ENCODE data around the gene PRPF19. TPM values are rescaled to one million over a fixed set of nuclear protein-coding genes. Genes with fewer than 3 reads are reported as not detected.

The PRPF19 gene
- total and polyA plus RNA-seq, 2 of the 8 experiments (the other 6 are each of a cell fraction or from before 2014, with no cell fraction given), result 107 to 141 TPM

- 83% methylated on average over 16 of the region's 16 CpGs; no CpG with 5 or more reads in 1 of the 2 experiments for WGBS, 2 experiments (ENCODE audit: extremely low coverage in 1 of 2, insufficient coverage in 1 of 2, insufficient read length in 1 of 2, insufficient replicate concordance in 2 of 2, low coverage in 1 of 2, low lambda C conversion rate in 2 of 2, missing lambda C conversion rate in 1 of 2)
- H2AK5ac ChIP-seq (ENCODE audit: low read depth, low read length), result no peak overlapping the region
- H3K56ac ChIP-seq (replicated peaks; ENCODE audit: insufficient read length, low read depth, low read length), result no peak overlapping the region
- H3K4me2 ChIP-seq (ENCODE audit: insufficient read depth in 1 of 2, low read depth in 2 of 2, low read length in 2 of 2), result 0 out of 4 replicates have a peak overlapping the region, but pooled peaks of 1 of the 2 experiments have one; percentile 2
- no peak overlapping the region for H2BK5ac ChIP-seq (ENCODE audit: low read depth, low read length)
- H3K79me2 ChIP-seq (ENCODE audit: control insufficient read depth in 1 of 2, insufficient read depth in 2 of 2, low read length in 2 of 2), result no peaks in the 10 kb centered on the region
- H3K79me1 ChIP-seq (ENCODE audit: low read depth, low read length), result no peaks in the 10 kb centered on the region
- POLR2A ChIA-PET (ENCODE audit: partially characterized antibody), result interaction anchor here (0.9 to 2.1 kb wide), 3 partner anchors 15 to 103 kb away, joined by 3 to 7 read pairs (median 3); no protein-coding TSS in a partner anchor
- CTCF ChIA-PET (ENCODE audit: partially characterized antibody), result interaction anchor here (0.8 to 9.5 kb wide), 9 partner anchors 8 to 98 kb away, joined by 3 to 52 read pairs (median 4); no protein-coding TSS in a partner anchor
- H2AFZ ChIP-seq (ENCODE audit: low read length), result no peak overlapping the region
- no peak overlapping the region for H3K14ac ChIP-seq (ENCODE audit: insufficient read length)
- no peak overlapping the region for H3K4me3 ChIP-seq (ENCODE audit: extremely low read depth in 1 of 4, insufficient read depth in 2 of 4, low read depth in 3 of 4, low read length in 4 of 4)
- no peaks in the 10 kb centered on the region for H4K20me1 ChIP-seq (replicated peaks in 1 of 2; ENCODE audit: control insufficient read depth in 1 of 2, insufficient read depth in 2 of 2, low read length in 2 of 2)
- H3K4ac ChIP-seq (replicated peaks; ENCODE audit: insufficient read length, low read depth, low read length), result no peak overlapping the region
- no peak for TF ChIP-seq PHF8 (conservative IDR thresholded peaks at IDR 0.05; ENCODE audit: low read depth, low read length)
- H3K4me1 ChIP-seq (replicated peaks in 1 of 4; ENCODE audit: control insufficient read depth in 3 of 4, insufficient read depth in 4 of 4, low read length in 3 of 4), result peaks cover 0 to 4% (median 0%) of the 10 kb centered on the region in 4 experiments; a peak in 4 of 7 replicates
- no peak for FAIRE-seq
- H2BK12ac ChIP-seq (ENCODE audit: low read depth, low read length), result no peak overlapping the region
- H3K36me3 ChIP-seq (ENCODE audit: control insufficient read depth in 2 of 4, insufficient read depth in 4 of 4, low read length in 3 of 4), result no peaks in the 10 kb centered on the region
- no peak overlapping the region for H3K23ac ChIP-seq (ENCODE audit: insufficient read length)
- H2BK20ac ChIP-seq (ENCODE audit: low read length), result no peak overlapping the region
- no peaks in the 10 kb centered on the region for H3K23me2 ChIP-seq (ENCODE audit: low read depth, low read length)
- no peak overlapping the region for H3K27ac ChIP-seq (ENCODE audit: low read depth, low read length)
- no peak overlapping the region for H4K91ac ChIP-seq (replicated peaks; ENCODE audit: insufficient read length, low read length)
- peak overlapping the region; percentile 74; the same call in 1 of the 2 replicates for H4K8ac ChIP-seq (ENCODE audit: extremely low read depth, insufficient read depth, low read length)
- no peaks in the 10 kb centered on the region for H3K9me3 ChIP-seq (ENCODE audit: insufficient read depth in 2 of 2, low read depth in 1 of 2, low read length in 1 of 2)
- H4K5ac ChIP-seq (ENCODE audit: insufficient read length, low read depth, low read length), result no peak overlapping the region
- DNase-seq (ENCODE audit: low read depth in 1 of 2, low spot score in 2 of 2), result peak in 1 of 2 experiments; percentile 60
- no peak overlapping the region for H2BK15ac ChIP-seq (ENCODE audit: low read length)
- H3K18ac ChIP-seq (ENCODE audit: extremely low read depth, low read length), result no peak overlapping the region
- H3K27me3 ChIP-seq (replicated peaks in 1 of 4; ENCODE audit: control insufficient read depth in 3 of 4, extremely low read depth in 1 of 4, insufficient read depth in 3 of 4, low read length in 3 of 4), result no peaks in the 10 kb centered on the region
- no peak overlapping the region for H2BK120ac ChIP-seq (replicated peaks; ENCODE audit: low read depth, low read length)
- H3K9ac ChIP-seq (replicated peaks in 1 of 4; ENCODE audit: extremely low read depth in 1 of 4, low read depth in 3 of 4, low read length in 3 of 4), result no peak overlapping the region
Observed at GRCh38 chr11:60872961-60873524, 33.3 kb downstream of the PRPF19 start.
